ENCODE results near the gene EP300. TPM values are rescaled to one million over a fixed set of nuclear protein-coding genes. Genes with fewer than 3 reads are reported as not detected.
A peak's percentile ranks its signal among the peaks of the same experiment; 100 is the strongest.

The EP300 gene
- total and polyA plus RNA-seq, 2 of the 8 experiments (the other 6 are each of a cell fraction or from before 2014, with no cell fraction given) = 39.5 to 109 TPM

DNA sequence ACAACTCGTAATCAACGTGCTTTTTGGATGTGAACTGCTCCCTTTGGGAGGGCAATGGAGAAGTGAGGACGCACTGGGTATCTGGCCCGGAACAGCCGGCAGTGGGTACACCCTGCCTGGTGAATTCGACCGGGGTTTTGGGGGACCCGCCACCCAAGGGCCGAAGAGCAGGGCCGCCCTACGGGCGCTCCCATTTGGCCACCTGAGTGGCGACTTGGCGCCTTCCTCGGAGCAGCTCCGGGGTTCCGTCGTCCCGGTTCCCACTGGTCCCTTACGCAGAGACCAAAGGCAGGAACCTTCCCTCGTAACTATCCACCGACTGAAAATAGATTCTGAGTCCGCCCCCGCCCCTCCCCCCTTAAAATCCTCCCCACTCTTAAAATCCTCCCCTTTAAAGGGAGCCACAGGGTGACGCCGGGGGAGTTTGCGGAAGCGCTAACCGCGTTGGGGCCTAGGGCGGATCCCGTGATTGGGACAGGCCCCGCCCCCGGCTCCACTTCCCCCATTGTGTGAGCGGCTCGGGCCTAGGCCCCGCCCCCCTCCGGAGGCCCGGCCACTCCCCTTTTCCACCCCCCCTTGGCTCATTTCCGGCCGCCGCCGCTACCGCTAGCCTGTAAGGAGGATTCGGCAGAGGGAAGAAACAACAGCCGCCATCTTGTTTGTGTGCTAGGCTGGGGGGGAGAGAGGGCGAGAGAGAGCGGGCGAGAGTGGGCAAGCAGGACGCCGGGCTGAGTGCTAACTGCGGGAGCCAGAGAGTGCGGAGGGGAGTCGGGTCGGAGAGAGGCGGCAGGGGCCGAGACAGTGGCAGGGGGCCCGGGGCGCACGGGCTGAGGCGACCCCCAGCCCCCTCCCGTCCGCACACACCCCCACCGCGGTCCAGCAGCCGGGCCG lies 1.0 kb upstream of the EP300 start:
- H3K4me3 ChIP-seq (ENCODE audit: extremely low read depth in 1 of 4, insufficient read depth in 2 of 4, low read depth in 3 of 4, low read length in 4 of 4) = peak overlapping the region; percentile 81 to 93 (median 87)
- no peaks in the 10 kb centered on the region for H3K79me1 ChIP-seq (ENCODE audit: low read depth, low read length)
- peaks cover 10 to 25% of the 10 kb centered on the region in 2 experiments for H4K20me1 ChIP-seq (replicated peaks in 1 of 2; ENCODE audit: control insufficient read depth in 1 of 2, insufficient read depth in 2 of 2, low read length in 2 of 2)
- no peaks in the 10 kb centered on the region; the same call in 1 of the 2 replicates for H3K23me2 ChIP-seq (ENCODE audit: low read depth, low read length)
- H2BK12ac ChIP-seq (ENCODE audit: low read depth, low read length) = peak overlapping the region; percentile 39; the same call in 1 of the 2 replicates
- H3K36me3 ChIP-seq (ENCODE audit: control insufficient read depth in 2 of 4, insufficient read depth in 4 of 4, low read length in 3 of 4) = peaks cover 0 to 3% (median 0%) of the 10 kb centered on the region in 4 experiments; a peak in 1 of 8 replicates
- H3K23ac ChIP-seq (ENCODE audit: insufficient read length) = no peak overlapping the region
- H3K4ac ChIP-seq (replicated peaks; ENCODE audit: insufficient read length, low read depth, low read length) = peak overlapping the region; percentile 94
- peak overlapping the region; percentile 100 for H2BK5ac ChIP-seq (ENCODE audit: low read depth, low read length)
- CTCF ChIA-PET (ENCODE audit: partially characterized antibody) = interaction anchor here (2.5 kb wide), 1 partner anchor 169 kb away, joined by 9 read pairs; no protein-coding TSS in a partner anchor
- H2BK120ac ChIP-seq (replicated peaks; ENCODE audit: low read depth, low read length) = peak overlapping the region; percentile 90
- peak overlapping the region; percentile 69 to 83 for H3K4me2 ChIP-seq (ENCODE audit: insufficient read depth in 1 of 2, low read depth in 2 of 2, low read length in 2 of 2)
- peak overlapping the region; percentile 98 for H4K5ac ChIP-seq (ENCODE audit: insufficient read length, low read depth, low read length)
- H3K14ac ChIP-seq (ENCODE audit: insufficient read length) = no peak overlapping the region
- peak overlapping the region; percentile 95 for H3K18ac ChIP-seq (ENCODE audit: extremely low read depth, low read length)
- H3K79me2 ChIP-seq (ENCODE audit: control insufficient read depth in 1 of 2, insufficient read depth in 2 of 2, low read length in 2 of 2) = peaks cover 37 to 40% of the 10 kb centered on the region in 2 experiments
- H3K56ac ChIP-seq (replicated peaks; ENCODE audit: insufficient read length, low read depth, low read length) = peak overlapping the region; percentile 99
- no peak overlapping the region for H2BK15ac ChIP-seq (ENCODE audit: low read length)
- H3K27me3 ChIP-seq (replicated peaks in 1 of 4; ENCODE audit: control insufficient read depth in 3 of 4, extremely low read depth in 1 of 4, insufficient read depth in 3 of 4, low read length in 3 of 4) = no peaks in the 10 kb centered on the region
- DNase-seq (ENCODE audit: low read depth in 1 of 2, low spot score in 2 of 2) (peak; percentile 96 to 98), FAIRE-seq (no peak)
- no peaks in the 10 kb centered on the region; a peak in 3 of 7 replicates for H3K4me1 ChIP-seq (replicated peaks in 1 of 4; ENCODE audit: control insufficient read depth in 3 of 4, insufficient read depth in 4 of 4, low read length in 3 of 4)
- POLR2A ChIA-PET (ENCODE audit: partially characterized antibody) = interaction anchor here (0.6 to 6.5 kb wide), 11 partner anchors 16 to 146 kb away, joined by 3 to 59 read pairs (median 4); partner anchors contain the start of gene RBX1
- peak overlapping the region; percentile 100; the same call in 1 of the 2 replicates for H4K8ac ChIP-seq (ENCODE audit: extremely low read depth, insufficient read depth, low read length)
- WGBS, 2 experiments (ENCODE audit: extremely low coverage in 1 of 2, insufficient coverage in 1 of 2, insufficient read length in 1 of 2, insufficient replicate concordance in 2 of 2, low coverage in 1 of 2, low lambda C conversion rate in 2 of 2, missing lambda C conversion rate in 1 of 2) = 2% methylated on average over 57 of the region's 67 CpGs; no CpG with 5 or more reads in 1 of the 2 experiments
- peak overlapping the region; percentile 100 for H4K91ac ChIP-seq (replicated peaks; ENCODE audit: insufficient read length, low read length)
- peak overlapping the region; percentile 45; the same call in 1 of the 2 replicates for H2AFZ ChIP-seq (ENCODE audit: low read length)
- H2AK5ac ChIP-seq (ENCODE audit: low read depth, low read length) = peak overlapping the region; percentile 88; the same call in 1 of the 2 replicates
- H2BK20ac ChIP-seq (ENCODE audit: low read length) = no peak overlapping the region
- no peaks in the 10 kb centered on the region for H3K9me3 ChIP-seq (ENCODE audit: insufficient read depth in 2 of 2, low read depth in 1 of 2, low read length in 1 of 2)
- H3K27ac ChIP-seq (ENCODE audit: low read depth, low read length) = peak overlapping the region; percentile 100
- peak overlapping the region; percentile 96 to 100 (median 99) for H3K9ac ChIP-seq (replicated peaks in 1 of 4; ENCODE audit: extremely low read depth in 1 of 4, low read depth in 3 of 4, low read length in 3 of 4)
- no peak for TF ChIP-seq CTBP2 (IDR thresholded peaks at IDR 0.05; ENCODE audit: borderline replicate concordance, insufficient read depth, insufficient read length, low read length)
- no peak for TF ChIP-seq ZNF274 (IDR thresholded peaks at IDR 0.05; ENCODE audit: borderline replicate concordance, extremely low read depth, low read length)
- no peak; the same call in 1 of the 2 replicates for TF ChIP-seq GTF2F1 (IDR thresholded peaks at IDR 0.05; ENCODE audit: borderline replicate concordance, low read depth, low read length)
- TF ChIP-seq SIRT6 (IDR thresholded peaks at IDR 0.05; ENCODE audit: low read length) = no peak
- TF ChIP-seq EZH2 (IDR thresholded peaks at IDR 0.05; ENCODE audit: low read depth, low read length, severe bottlenecking) = no peak
- no peak for TF ChIP-seq NRF1 (IDR thresholded peaks at IDR 0.05; ENCODE audit: low read depth, low read length)
- no peak for TF ChIP-seq SAP30 (IDR thresholded peaks at IDR 0.05; ENCODE audit: insufficient read depth, insufficient replicate concordance, low read length)
- TF ChIP-seq, protein P1, sequence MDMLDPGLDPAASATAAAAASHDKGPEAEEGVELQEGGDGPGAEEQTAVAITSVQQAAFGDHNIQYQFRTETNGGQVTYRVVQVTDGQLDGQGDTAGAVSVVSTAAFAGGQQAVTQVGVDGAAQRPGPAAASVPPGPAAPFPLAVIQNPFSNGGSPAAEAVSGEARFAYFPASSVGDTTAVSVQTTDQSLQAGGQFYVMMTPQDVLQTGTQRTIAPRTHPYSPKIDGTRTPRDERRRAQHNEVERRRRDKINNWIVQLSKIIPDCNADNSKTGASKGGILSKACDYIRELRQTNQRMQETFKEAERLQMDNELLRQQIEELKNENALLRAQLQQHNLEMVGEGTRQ (IDR thresholded peaks at IDR 0.05; ENCODE audit: low read length) = no peak
- TF ChIP-seq KDM4A (IDR thresholded peaks at IDR 0.05; ENCODE audit: low read depth, low read length, severe bottlenecking) = peak; percentile 56
